IMR-90 (cell line): ENCODE results near the gene SIK3. TPM values are rescaled to one million over a fixed set of nuclear protein-coding genes. Genes with fewer than 3 reads are reported as not detected.

ENCODE experiments used
- ATAC-seq: fragments of 200-7000 bp; cut with Tn5 transposase; 2 replicates; pipeline ENCODE4 v1.9.1; 2020; ENCODE audit warnings: low read depth, mild to moderate bottlenecking, moderate library complexity
- BruUV-seq: library from RNA; stranded (reverse); fragments of 400-500 nt; replicated peaks from 2 replicates; lab custom pipeline; 2021; lab: Mats Ljungman, UMichigan
- CTCF ChIA-PET: fragments of 300-600 bp; formaldehyde crosslinking; extraction: SDS; loops from one replicate; lab custom pipeline; 2021; ENCODE audit warnings: antibody characterized with exemption; lab: Yijun Ruan, JAX
- POLR2A ChIA-PET: fragments of 300-600 bp; sonication (Branson Sonifier 250); formaldehyde crosslinking; loops from one replicate; lab custom pipeline; 2022; ENCODE audit warnings: antibody characterized with exemption; ENCODE audit not compliant: unreplicated experiment; lab: Charles Lee
- DNase-seq: peaks from one replicate; pipeline ENCODE4 v3.0.0; 2013
- H2AFZ ChIP-seq: replicated peaks from 2 replicates; pipeline ENCODE3; 2013; ENCODE audit warnings: low read length, mild to moderate bottlenecking; ENCODE audit not compliant: poor library complexity
- H2AK5ac ChIP-seq: 2 replicates; pipeline ENCODE4 v1.6.1; 2013; ENCODE audit warnings: low read depth, low read length, inconsistent platforms
- H2AK9ac ChIP-seq: replicated peaks from 2 replicates; pipeline ENCODE3; 2013; ENCODE audit warnings: mild to moderate bottlenecking, low read depth, low read length, moderate library complexity; ENCODE audit not compliant: poor library complexity
- H2BK120ac ChIP-seq: 2 replicates; pipeline ENCODE4 v1.6.1; 2013; ENCODE audit warnings: low read depth, low read length, inconsistent platforms
- H2BK15ac ChIP-seq: 3 replicates; pipeline ENCODE4 v1.6.1; 2013; ENCODE audit warnings: low read depth, low read length, inconsistent platforms
- H2BK20ac ChIP-seq: 2 replicates; pipeline ENCODE4 v1.6.1; 2013; ENCODE audit warnings: low read depth, mild to moderate bottlenecking, inconsistent platforms, low read length, moderate library complexity
- H2BK5ac ChIP-seq: 2 replicates; pipeline ENCODE4 v1.6.1; 2013; ENCODE audit warnings: mild to moderate bottlenecking, low read depth, low read length, inconsistent platforms; ENCODE audit not compliant: poor library complexity, severe bottlenecking
- H3K14ac ChIP-seq: replicated peaks from 2 replicates; pipeline ENCODE4 v1.6.1; 2013; ENCODE audit warnings: low read depth, low read length, inconsistent platforms
- H3K18ac ChIP-seq: 2 replicates; pipeline ENCODE4 v1.6.1; 2013; ENCODE audit warnings: low read depth, low read length, control low read depth
- H3K23ac ChIP-seq: 2 replicates; pipeline ENCODE4 v1.6.1; 2013; ENCODE audit warnings: low read depth, low read length, inconsistent platforms
- H3K27ac ChIP-seq: 2 replicates; pipeline ENCODE4 v1.5.1; 2013; ENCODE audit warnings: mild to moderate bottlenecking, control low read depth, low read length; ENCODE audit not compliant: insufficient read depth
- H3K27me3 ChIP-seq: 2 replicates; pipeline ENCODE4 v1.6.1; 2013; ENCODE audit warnings: low read length; ENCODE audit not compliant: control insufficient read depth, insufficient read depth
- H3K36me3 ChIP-seq: 2 replicates; pipeline ENCODE4 v1.6.1; 2013; ENCODE audit warnings: low read length, mixed read lengths; ENCODE audit not compliant: control insufficient read depth, insufficient read depth
- H3K4ac ChIP-seq: 2 replicates; pipeline ENCODE4 v1.6.1; 2013; ENCODE audit warnings: low read depth, low read length, inconsistent platforms
- H3K4me1 ChIP-seq: 2 replicates; pipeline ENCODE4 v1.6.1; 2013; ENCODE audit warnings: low read length, mixed read lengths; ENCODE audit not compliant: control insufficient read depth, insufficient read depth
- H3K4me2 ChIP-seq: 2 replicates; pipeline ENCODE4 v1.6.1; 2013; ENCODE audit warnings: low read depth, mild to moderate bottlenecking, control low read depth, low read length, moderate library complexity
- H3K4me3 ChIP-seq: 2 replicates; pipeline ENCODE4 v1.5.1; 2013; ENCODE audit warnings: low read depth, mild to moderate bottlenecking, control low read depth, low read length, moderate library complexity; ENCODE audit not compliant: insufficient read depth
- H3K56ac ChIP-seq: 2 replicates; pipeline ENCODE4 v1.6.1; 2013; ENCODE audit warnings: low read length, inconsistent platforms; ENCODE audit not compliant: insufficient read depth; ENCODE audit errors: extremely low read depth
- H3K79me1 ChIP-seq, 2 experiments: 2 replicates each; pipeline ENCODE4 v1.6.1; 2013; ENCODE audit warnings: low read length in 2 of 2, inconsistent platforms in 1 of 2, low read depth in 1 of 2
- H3K9ac ChIP-seq: 2 replicates; pipeline ENCODE4 v1.6.1; 2013; ENCODE audit warnings: low read depth, low read length, control low read depth
- H3K9me1 ChIP-seq: 2 replicates; pipeline ENCODE4 v1.6.1; 2013; ENCODE audit warnings: low read length, inconsistent platforms; ENCODE audit not compliant: insufficient read depth
- H3K9me3 ChIP-seq: 2 replicates; pipeline ENCODE4 v1.6.1; 2013; ENCODE audit warnings: low read length; ENCODE audit not compliant: control insufficient read depth, insufficient read depth
- H4K20me1 ChIP-seq: 2 replicates; pipeline ENCODE4 v1.6.1; 2013; ENCODE audit warnings: low read length, inconsistent platforms; ENCODE audit not compliant: insufficient read depth
- H4K5ac ChIP-seq: 2 replicates; pipeline ENCODE4 v1.6.1; 2013; ENCODE audit warnings: mild to moderate bottlenecking, low read depth, low read length, control low read depth
- H4K8ac ChIP-seq, 2 experiments: 2 replicates each; pipeline ENCODE4 v1.6.1; 2013; ENCODE audit warnings: low read depth in 2 of 2, low read length in 2 of 2, control low read depth in 1 of 2, inconsistent platforms in 1 of 2
- H4K91ac ChIP-seq: 2 replicates; pipeline ENCODE4 v1.6.1; 2013; ENCODE audit warnings: low read depth, low read length, inconsistent platforms; ENCODE audit not compliant: insufficient read depth
- MXI1 ChIP-seq: IDR thresholded peaks from 2 replicates; pipeline ENCODE4 v1.6.1; 2012; ENCODE audit warnings: low read depth, mild to moderate bottlenecking, low read length, moderate library complexity, borderline replicate concordance
- NFE2L2 ChIP-seq: fragments of 150-350 bp; IDR thresholded peaks from 2 replicates; pipeline ENCODE4 v1.6.1; 2016; ENCODE audit warnings: low read depth, mild to moderate bottlenecking, low read length
- POLR2A ChIP-seq: IDR thresholded peaks from 2 replicates; pipeline ENCODE4 v1.6.1; 2012; ENCODE audit warnings: mild to moderate bottlenecking, low read depth, low read length
- RAD21 ChIP-seq: IDR thresholded peaks from 2 replicates; pipeline ENCODE4 v1.6.1; 2012; ENCODE audit warnings: low read length, improper control_type of control experiment
- RCOR1 ChIP-seq: IDR thresholded peaks from 2 replicates; pipeline ENCODE4 v1.6.1; 2012; ENCODE audit warnings: mild to moderate bottlenecking, low read length, improper control_type of control experiment; ENCODE audit not compliant: insufficient replicate concordance
- SMC3 ChIP-seq: fragments of 150-350 bp; IDR thresholded peaks from 2 replicates; pipeline ENCODE4 v1.6.1; 2016; ENCODE audit warnings: low read depth, mild to moderate bottlenecking, antibody characterized with exemption, low read length, moderate library complexity
- WGBS, 2 experiments: methylation state at CpG; one replicate each; pipeline versions ENCODE4 v1.1.5 to v1.1.7; 2013; ENCODE audit warnings: missing lambda C conversion rate in 2 of 2; ENCODE audit not compliant: insufficient read length in 1 of 2; ENCODE audit errors: extremely low coverage in 2 of 2; 5-methylcytosine and 5-hydroxymethylcytosine counted together
- dilution Hi-C: fragments of 300-500 bp; cut with HindIII; formaldehyde crosslinking; loops from one replicate; pipeline ENCODE4 v1.14.3; 2018; ENCODE audit warnings: low sequenced_read_pairs; ENCODE audit not compliant: unreplicated experiment
- in situ Hi-C: fragments of 300-500 bp; cut with MboI; formaldehyde crosslinking; loops from 3 replicates; pipeline ENCODE4 v1.14.3; 2019; ENCODE audit warnings: low sequenced_read_pairs, inconsistent platforms, mixed read lengths
- intact Hi-C: fragments of 100-400 bp; cut with micrococcal nuclease; formaldehyde crosslinking; loops from 2 replicates; pipeline ENCODE4 v1.10.0; 2022
- polyA plus RNA-seq, 3 experiments: library from polyadenylated mRNA; depleted of rRNA; stranded (reverse); fragments of >200 nt; gene quantifications; 2 replicates each; pipeline ENCODE4 v1.2.3, GENCODE V29; 2012; ENCODE audit warnings: low replicate concordance in 1 of 3
- total RNA-seq: library from RNA; depleted of rRNA; stranded (reverse); fragments of >200 nt; gene quantifications from 2 replicates; pipeline ENCODE4 v1.2.3, GENCODE V29; 2012
- TF ChIP-seq, protein P1 (sequence below): conservative IDR thresholded peaks from 2 replicates; pipeline ENCODE4 v1.5.1; 2012; ENCODE audit warnings: mild to moderate bottlenecking, low read depth, low read length, improper control_type of control experiment

Gene SIK3
- total and polyA plus RNA-seq, 2 of the 4 experiments (the other 2 are of a cell fraction): 8.2 to 9.1 TPM

- Histone ChIP-seq H2BK15ac (no peak overlapping the region), H4K8ac (no peak overlapping the region), H3K4me3 (no peak overlapping the region), H2BK20ac (no peak overlapping the region), H3K9me3 (no peaks in the 10 kb centered on the region), H3K79me1 (0 out of 4 replicates have a peak, but pooled peaks cover 0 to under 1% of the 10 kb centered on the region in 2 experiments), H3K23ac (no peak overlapping the region), H2AK5ac (no peak overlapping the region), H4K91ac (no peak overlapping the region), H4K5ac (no peak overlapping the region), H3K18ac (no peak overlapping the region), H2AFZ (no peak overlapping the region), H3K9ac (no peak overlapping the region), H3K27ac (no peak overlapping the region), H3K27me3 (no peaks in the 10 kb centered on the region), H2AK9ac (no peak overlapping the region), H3K4me1 (no peaks in the 10 kb centered on the region), H3K14ac (no peak overlapping the region), H3K9me1 (peaks cover 4% of the 10 kb centered on the region; the same call in 1 of the 2 replicates), H2BK5ac (no peak overlapping the region), H4K20me1 (no peaks in the 10 kb centered on the region), H3K36me3 (peaks cover 42% of the 10 kb centered on the region), H3K4ac (no peak overlapping the region), H3K56ac (no peak overlapping the region), H2BK120ac (no peak overlapping the region), H3K4me2 (no peak overlapping the region)
- no peak for ATAC-seq
- POLR2A ChIA-PET: no interaction called here
- DNase-seq: no peak
- no peak for TF ChIP-seq POLR2A
- TF ChIP-seq RCOR1: no peak
- TF ChIP-seq NFE2L2: no peak
- TF ChIP-seq, protein P1, sequence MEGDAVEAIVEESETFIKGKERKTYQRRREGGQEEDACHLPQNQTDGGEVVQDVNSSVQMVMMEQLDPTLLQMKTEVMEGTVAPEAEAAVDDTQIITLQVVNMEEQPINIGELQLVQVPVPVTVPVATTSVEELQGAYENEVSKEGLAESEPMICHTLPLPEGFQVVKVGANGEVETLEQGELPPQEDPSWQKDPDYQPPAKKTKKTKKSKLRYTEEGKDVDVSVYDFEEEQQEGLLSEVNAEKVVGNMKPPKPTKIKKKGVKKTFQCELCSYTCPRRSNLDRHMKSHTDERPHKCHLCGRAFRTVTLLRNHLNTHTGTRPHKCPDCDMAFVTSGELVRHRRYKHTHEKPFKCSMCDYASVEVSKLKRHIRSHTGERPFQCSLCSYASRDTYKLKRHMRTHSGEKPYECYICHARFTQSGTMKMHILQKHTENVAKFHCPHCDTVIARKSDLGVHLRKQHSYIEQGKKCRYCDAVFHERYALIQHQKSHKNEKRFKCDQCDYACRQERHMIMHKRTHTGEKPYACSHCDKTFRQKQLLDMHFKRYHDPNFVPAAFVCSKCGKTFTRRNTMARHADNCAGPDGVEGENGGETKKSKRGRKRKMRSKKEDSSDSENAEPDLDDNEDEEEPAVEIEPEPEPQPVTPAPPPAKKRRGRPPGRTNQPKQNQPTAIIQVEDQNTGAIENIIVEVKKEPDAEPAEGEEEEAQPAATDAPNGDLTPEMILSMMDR: no peak
- TF ChIP-seq MXI1: no peak
- no peak for TF ChIP-seq RAD21
- no peak for TF ChIP-seq SMC3
- WGBS, 2 experiments: no CpG with 5 or more reads among the region's 4 CpGs
- in situ Hi-C loops (no loop called here), dilution Hi-C loops (no loop called here), intact Hi-C loops (no loop called here)
- CTCF ChIA-PET: no interaction called here
- no TSS peak for BruUV-seq
These were observed 253.5 kb downstream of the SIK3 start for GRCh38 chr11:116844722-116845121.
